Measurements from ENCODE around the gene SSH2.

GRCh38 chr17:29732209-29732608, 197.8 kb downstream of the SSH2 start:
- no peak for TF ChIP-seq EP300 (IDR thresholded peaks at IDR 0.05)
- no peak for TF ChIP-seq POLR2A (IDR thresholded peaks at IDR 0.05; ENCODE audit: low read depth)
